IMR-90 (cell line): ENCODE results near the gene PPOX. TPM values are rescaled to one million over a fixed set of nuclear protein-coding genes. Genes with fewer than 3 reads are reported as not detected.

Source experiments
- ATAC-seq: fragments of 200-7000 bp; cut with Tn5 transposase; 2 replicates; pipeline ENCODE4 v1.9.1; 2020; ENCODE audit warnings: low read depth, mild to moderate bottlenecking, moderate library complexity
- BruUV-seq: library from RNA; stranded (reverse); fragments of 400-500 nt; replicated peaks from 2 replicates; lab custom pipeline; 2021; lab: Mats Ljungman, UMichigan
- CTCF ChIA-PET: fragments of 300-600 bp; formaldehyde crosslinking; extraction: SDS; loops from one replicate; lab custom pipeline; 2021; ENCODE audit warnings: antibody characterized with exemption; lab: Yijun Ruan, JAX
- POLR2A ChIA-PET: fragments of 300-600 bp; sonication (Branson Sonifier 250); formaldehyde crosslinking; loops from one replicate; lab custom pipeline; 2022; ENCODE audit warnings: antibody characterized with exemption; ENCODE audit not compliant: unreplicated experiment; lab: Charles Lee
- DNase-seq: peaks from one replicate; pipeline ENCODE4 v3.0.0; 2013
- H2AFZ ChIP-seq: replicated peaks from 2 replicates; pipeline ENCODE3; 2013; ENCODE audit warnings: low read length, mild to moderate bottlenecking; ENCODE audit not compliant: poor library complexity
- H2AK5ac ChIP-seq: 2 replicates; pipeline ENCODE4 v1.6.1; 2013; ENCODE audit warnings: low read depth, low read length, inconsistent platforms
- H2AK9ac ChIP-seq: replicated peaks from 2 replicates; pipeline ENCODE3; 2013; ENCODE audit warnings: mild to moderate bottlenecking, low read depth, low read length, moderate library complexity; ENCODE audit not compliant: poor library complexity
- H2BK120ac ChIP-seq: 2 replicates; pipeline ENCODE4 v1.6.1; 2013; ENCODE audit warnings: low read depth, low read length, inconsistent platforms
- H2BK15ac ChIP-seq: 3 replicates; pipeline ENCODE4 v1.6.1; 2013; ENCODE audit warnings: low read depth, low read length, inconsistent platforms
- H2BK20ac ChIP-seq: 2 replicates; pipeline ENCODE4 v1.6.1; 2013; ENCODE audit warnings: low read depth, mild to moderate bottlenecking, inconsistent platforms, low read length, moderate library complexity
- H2BK5ac ChIP-seq: 2 replicates; pipeline ENCODE4 v1.6.1; 2013; ENCODE audit warnings: mild to moderate bottlenecking, low read depth, low read length, inconsistent platforms; ENCODE audit not compliant: poor library complexity, severe bottlenecking
- H3K14ac ChIP-seq: replicated peaks from 2 replicates; pipeline ENCODE4 v1.6.1; 2013; ENCODE audit warnings: low read depth, low read length, inconsistent platforms
- H3K18ac ChIP-seq: 2 replicates; pipeline ENCODE4 v1.6.1; 2013; ENCODE audit warnings: low read depth, low read length, control low read depth
- H3K23ac ChIP-seq: 2 replicates; pipeline ENCODE4 v1.6.1; 2013; ENCODE audit warnings: low read depth, low read length, inconsistent platforms
- H3K27ac ChIP-seq: 2 replicates; pipeline ENCODE4 v1.5.1; 2013; ENCODE audit warnings: mild to moderate bottlenecking, control low read depth, low read length; ENCODE audit not compliant: insufficient read depth
- H3K27me3 ChIP-seq: 2 replicates; pipeline ENCODE4 v1.6.1; 2013; ENCODE audit warnings: low read length; ENCODE audit not compliant: control insufficient read depth, insufficient read depth
- H3K36me3 ChIP-seq: 2 replicates; pipeline ENCODE4 v1.6.1; 2013; ENCODE audit warnings: low read length, mixed read lengths; ENCODE audit not compliant: control insufficient read depth, insufficient read depth
- H3K4ac ChIP-seq: 2 replicates; pipeline ENCODE4 v1.6.1; 2013; ENCODE audit warnings: low read depth, low read length, inconsistent platforms
- H3K4me1 ChIP-seq: 2 replicates; pipeline ENCODE4 v1.6.1; 2013; ENCODE audit warnings: low read length, mixed read lengths; ENCODE audit not compliant: control insufficient read depth, insufficient read depth
- H3K4me2 ChIP-seq: 2 replicates; pipeline ENCODE4 v1.6.1; 2013; ENCODE audit warnings: low read depth, mild to moderate bottlenecking, control low read depth, low read length, moderate library complexity
- H3K4me3 ChIP-seq: 2 replicates; pipeline ENCODE4 v1.5.1; 2013; ENCODE audit warnings: low read depth, mild to moderate bottlenecking, control low read depth, low read length, moderate library complexity; ENCODE audit not compliant: insufficient read depth
- H3K56ac ChIP-seq: 2 replicates; pipeline ENCODE4 v1.6.1; 2013; ENCODE audit warnings: low read length, inconsistent platforms; ENCODE audit not compliant: insufficient read depth; ENCODE audit errors: extremely low read depth
- H3K79me1 ChIP-seq, 2 experiments: 2 replicates each; pipeline ENCODE4 v1.6.1; 2013; ENCODE audit warnings: low read length in 2 of 2, inconsistent platforms in 1 of 2, low read depth in 1 of 2
- H3K9ac ChIP-seq: 2 replicates; pipeline ENCODE4 v1.6.1; 2013; ENCODE audit warnings: low read depth, low read length, control low read depth
- H3K9me1 ChIP-seq: 2 replicates; pipeline ENCODE4 v1.6.1; 2013; ENCODE audit warnings: low read length, inconsistent platforms; ENCODE audit not compliant: insufficient read depth
- H3K9me3 ChIP-seq: 2 replicates; pipeline ENCODE4 v1.6.1; 2013; ENCODE audit warnings: low read length; ENCODE audit not compliant: control insufficient read depth, insufficient read depth
- H4K20me1 ChIP-seq: 2 replicates; pipeline ENCODE4 v1.6.1; 2013; ENCODE audit warnings: low read length, inconsistent platforms; ENCODE audit not compliant: insufficient read depth
- H4K5ac ChIP-seq: 2 replicates; pipeline ENCODE4 v1.6.1; 2013; ENCODE audit warnings: mild to moderate bottlenecking, low read depth, low read length, control low read depth
- H4K8ac ChIP-seq, 2 experiments: 2 replicates each; pipeline ENCODE4 v1.6.1; 2013; ENCODE audit warnings: low read depth in 2 of 2, low read length in 2 of 2, control low read depth in 1 of 2, inconsistent platforms in 1 of 2
- H4K91ac ChIP-seq: 2 replicates; pipeline ENCODE4 v1.6.1; 2013; ENCODE audit warnings: low read depth, low read length, inconsistent platforms; ENCODE audit not compliant: insufficient read depth
- BHLHE40 ChIP-seq: fragments of 150-350 bp; IDR thresholded peaks from 2 replicates; pipeline ENCODE4 v1.6.1; 2016; ENCODE audit warnings: mild to moderate bottlenecking, low read depth, low read length
- CHD1 ChIP-seq: IDR thresholded peaks from 2 replicates; pipeline ENCODE4 v1.6.1; 2012; ENCODE audit warnings: low read depth, low read length, improper control_type of control experiment
- CTCF ChIP-seq: conservative IDR thresholded peaks from 2 replicates; pipeline ENCODE4 v1.5.1; 2012; ENCODE audit warnings: mild to moderate bottlenecking, low read depth, low read length, improper control_type of control experiment
- FOS ChIP-seq: fragments of 150-350 bp; IDR thresholded peaks from 2 replicates; pipeline ENCODE4 v1.6.1; 2016; ENCODE audit warnings: low read depth, low read length
- MAZ ChIP-seq: IDR thresholded peaks from 2 replicates; pipeline ENCODE4 v1.6.1; 2012; ENCODE audit warnings: low read depth, mild to moderate bottlenecking, low read length, improper control_type of control experiment, moderate library complexity, borderline replicate concordance
- POLR2A ChIP-seq: IDR thresholded peaks from 2 replicates; pipeline ENCODE4 v1.6.1; 2012; ENCODE audit warnings: mild to moderate bottlenecking, low read depth, low read length
- RAD21 ChIP-seq: IDR thresholded peaks from 2 replicates; pipeline ENCODE4 v1.6.1; 2012; ENCODE audit warnings: low read length, improper control_type of control experiment
- RCOR1 ChIP-seq: IDR thresholded peaks from 2 replicates; pipeline ENCODE4 v1.6.1; 2012; ENCODE audit warnings: mild to moderate bottlenecking, low read length, improper control_type of control experiment; ENCODE audit not compliant: insufficient replicate concordance
- RFX5 ChIP-seq: IDR thresholded peaks from 2 replicates; pipeline ENCODE4 v1.8.0; 2012; ENCODE audit warnings: low read depth, mild to moderate bottlenecking, low read length, moderate library complexity
- WGBS, 2 experiments: methylation state at CpG; one replicate each; pipeline versions ENCODE4 v1.1.5 to v1.1.7; 2013; ENCODE audit warnings: missing lambda C conversion rate in 2 of 2; ENCODE audit not compliant: insufficient read length in 1 of 2; ENCODE audit errors: extremely low coverage in 2 of 2; 5-methylcytosine and 5-hydroxymethylcytosine counted together
- dilution Hi-C: fragments of 300-500 bp; cut with HindIII; formaldehyde crosslinking; loops from one replicate; pipeline ENCODE4 v1.14.3; 2018; ENCODE audit warnings: low sequenced_read_pairs; ENCODE audit not compliant: unreplicated experiment
- in situ Hi-C: fragments of 300-500 bp; cut with MboI; formaldehyde crosslinking; loops from 3 replicates; pipeline ENCODE4 v1.14.3; 2019; ENCODE audit warnings: low sequenced_read_pairs, inconsistent platforms, mixed read lengths
- intact Hi-C: fragments of 100-400 bp; cut with micrococcal nuclease; formaldehyde crosslinking; loops from 2 replicates; pipeline ENCODE4 v1.10.0; 2022
- polyA plus RNA-seq, 3 experiments: library from polyadenylated mRNA; depleted of rRNA; stranded (reverse); fragments of >200 nt; gene quantifications; 2 replicates each; pipeline ENCODE4 v1.2.3, GENCODE V29; 2012; ENCODE audit warnings: low replicate concordance in 1 of 3
- total RNA-seq: library from RNA; depleted of rRNA; stranded (reverse); fragments of >200 nt; gene quantifications from 2 replicates; pipeline ENCODE4 v1.2.3, GENCODE V29; 2012
- TF ChIP-seq, protein P1 (sequence below): fragments of 150-350 bp; IDR thresholded peaks from 2 replicates; pipeline ENCODE4 v1.6.1; 2017; ENCODE audit warnings: mild to moderate bottlenecking, antibody characterized with exemption, low read length, low read depth

PPOX gene
- total and polyA plus RNA-seq, 2 of the 4 experiments (the other 2 are of a cell fraction), result 6.1 to 14.3 TPM

DNA sequence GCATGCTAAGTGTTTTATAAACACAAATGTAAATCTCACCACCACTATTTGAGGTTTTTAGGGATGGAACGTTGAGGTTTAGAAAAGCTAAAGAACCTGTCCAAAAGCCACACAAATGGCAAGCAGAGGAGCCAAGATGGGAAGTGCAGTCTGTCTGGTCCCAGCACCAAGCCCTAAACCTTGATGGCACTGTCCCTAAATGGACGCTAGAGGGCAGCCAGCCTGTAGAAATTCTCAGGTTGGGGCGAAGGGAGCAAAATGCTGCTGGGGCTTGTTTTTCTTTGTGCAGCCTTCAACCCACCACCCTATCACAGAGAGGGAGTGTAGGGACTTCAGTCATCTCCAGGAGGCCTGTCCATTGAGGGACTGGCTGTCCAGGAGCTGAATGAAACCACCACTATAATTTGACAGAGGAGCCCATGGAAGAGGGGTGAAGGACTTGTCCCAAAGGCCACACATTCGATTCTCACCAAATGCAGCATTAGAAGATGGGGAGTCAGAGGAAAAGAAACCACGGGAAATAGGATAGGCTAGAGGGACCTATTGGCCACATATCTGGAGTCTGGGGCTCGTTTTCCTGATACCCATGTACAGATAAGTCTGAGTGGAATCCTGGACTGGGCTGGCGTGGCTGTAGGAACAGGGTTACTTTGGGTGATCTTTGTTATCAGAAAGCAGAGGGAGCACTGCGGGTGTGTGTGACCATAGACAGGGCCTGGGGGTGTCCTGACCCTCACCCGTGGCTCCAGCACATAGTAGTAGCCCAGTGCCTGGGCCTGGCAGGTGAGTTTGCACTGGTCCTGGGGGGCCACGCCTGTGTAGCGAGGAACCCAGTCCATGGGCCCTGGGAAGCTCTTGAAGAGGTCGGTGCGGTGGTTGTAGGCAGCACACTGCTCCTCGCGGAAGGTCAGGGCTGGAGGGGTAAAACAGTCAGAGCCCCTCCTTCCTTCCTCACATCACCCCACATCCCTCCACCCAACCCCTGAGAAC lies 26.5 kb downstream of the PPOX start (continued):
- TF ChIP-seq, protein P1, sequence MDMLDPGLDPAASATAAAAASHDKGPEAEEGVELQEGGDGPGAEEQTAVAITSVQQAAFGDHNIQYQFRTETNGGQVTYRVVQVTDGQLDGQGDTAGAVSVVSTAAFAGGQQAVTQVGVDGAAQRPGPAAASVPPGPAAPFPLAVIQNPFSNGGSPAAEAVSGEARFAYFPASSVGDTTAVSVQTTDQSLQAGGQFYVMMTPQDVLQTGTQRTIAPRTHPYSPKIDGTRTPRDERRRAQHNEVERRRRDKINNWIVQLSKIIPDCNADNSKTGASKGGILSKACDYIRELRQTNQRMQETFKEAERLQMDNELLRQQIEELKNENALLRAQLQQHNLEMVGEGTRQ, result no peak

- no peak for TF ChIP-seq RFX5
- no peak for TF ChIP-seq FOS
- no peak for TF ChIP-seq MAZ
- no peak for TF ChIP-seq RAD21
- no peak for TF ChIP-seq CHD1
- TF ChIP-seq RCOR1, result no peak
- TF ChIP-seq BHLHE40, result no peak
- TF ChIP-seq, protein P1, result no peak
- no peak for TF ChIP-seq POLR2A
- no peak for TF ChIP-seq CTCF
- H2BK15ac ChIP-seq, result no peak overlapping the region
- DNase-seq, result no peak
- no peak overlapping the region for H3K9ac ChIP-seq
- CTCF ChIA-PET, result interaction anchor here (1.2 to 1.6 kb wide), 2 partner anchors 32 to 98 kb away, joined by 4 to 5 read pairs; partner anchors contain the start of gene TOMM40L
- no peaks in the 10 kb centered on the region for H4K20me1 ChIP-seq
- no peak overlapping the region for H3K27ac ChIP-seq
- H3K4ac ChIP-seq, result no peak overlapping the region
- H3K36me3 ChIP-seq, result no peaks in the 10 kb centered on the region
- in situ Hi-C loops (no loop called here), dilution Hi-C loops (no loop called here), intact Hi-C loops (no loop called here)
- no peak overlapping the region for H2BK20ac ChIP-seq
- H3K4me2 ChIP-seq, result no peak overlapping the region
- H3K79me1 ChIP-seq, result no peaks in the 10 kb centered on the region; a peak in 1 of 4 replicates
- no peaks in the 10 kb centered on the region for H3K27me3 ChIP-seq
- BruUV-seq, result no TSS peak
- no peak overlapping the region for H3K56ac ChIP-seq
- no peak for ATAC-seq
- H3K14ac ChIP-seq, result no peak overlapping the region
- no peak overlapping the region for H2AFZ ChIP-seq
- POLR2A ChIA-PET, result no interaction called here
- H3K23ac ChIP-seq, result no peak overlapping the region
- no peak overlapping the region for H3K18ac ChIP-seq
- H4K5ac ChIP-seq, result no peak overlapping the region
- H3K4me1 ChIP-seq, result peaks cover 20% of the 10 kb centered on the region
- H2AK5ac ChIP-seq, result no peak overlapping the region
- WGBS, 2 experiments, result 81% methylated on average over 6 of the region's 21 CpGs; no CpG with 5 or more reads in 1 of the 2 experiments
- no peak overlapping the region for H3K4me3 ChIP-seq
- no peak overlapping the region for H4K8ac ChIP-seq
- H2AK9ac ChIP-seq, result no peak overlapping the region
- H2BK120ac ChIP-seq, result no peak overlapping the region
- peaks cover 9% of the 10 kb centered on the region; the same call in 1 of the 2 replicates for H3K9me1 ChIP-seq
- H3K9me3 ChIP-seq, result no peaks in the 10 kb centered on the region
- H2BK5ac ChIP-seq, result no peak overlapping the region
- no peak overlapping the region for H4K91ac ChIP-seq
Measured at GRCh38 chr1:161193561-161194235, 27.5 kb downstream of the PPOX start.
